H1 (cell line): ENCODE results near the gene NTRK2. TPM values are rescaled to one million over a fixed set of nuclear protein-coding genes. Genes with fewer than 3 reads are reported as not detected.

ENCODE experiments used
- CTCF ChIP-seq, 3 experiments: IDR thresholded peaks; 1 replicate in 2 of 3; 2 replicates in 1 of 3; pipeline versions ENCODE4 v1.5.1 to v1.6.1; 2011; ENCODE audit warnings: low read length in 3 of 3, mild to moderate bottlenecking in 3 of 3, inconsistent platforms in 2 of 3, low read depth in 1 of 3, moderate library complexity in 1 of 3; ENCODE audit not compliant: insufficient read depth in 1 of 3; ENCODE audit errors: control extremely low read depth in 1 of 3
- SP1 ChIP-seq: IDR thresholded peaks from 2 replicates; pipeline ENCODE4 v1.6.1; 2011; ENCODE audit warnings: low read depth, low read length
- polyA plus RNA-seq, 7 experiments: library from polyadenylated mRNA; depleted of rRNA in 3 of 7; stranded (reverse) in 5 of 7; unstranded in 2 of 7; fragments of >200 nt in 5 of 7; fragments of 200-250 nt in 2 of 7; gene quantifications; 1 replicate in 5 of 7; 2 replicates in 1 of 7; 4 replicates in 1 of 7; pipeline versions ENCODE4 v1.2.1 to v1.2.3, GENCODE V29; 2011 to 2013; ENCODE audit warnings: missing spikeins in 2 of 7, mixed read lengths in 2 of 7
- total RNA-seq: library from RNA; stranded (reverse); fragmentation: NEBNext Ultra II Directional; extraction: Animal tissue kit (Norgen Biotek cat#: 25700); gene quantifications from 2 replicates; pipeline ENCODE4 v1.2.1, GENCODE V29; 2021

The NTRK2 gene
- total and polyA plus RNA-seq, 2 of the 8 experiments (the other 6 are each of a cell fraction or from before 2014, with no cell fraction given): 0.03 to 0.04 TPM

GRCh38 chr9:85040146-85040545 is 370.6 kb downstream of the NTRK2 start (continued):
- no peak for TF ChIP-seq CTCF (IDR thresholded peaks at IDR 0.05; ENCODE audit: control extremely low read depth in 1 of 3, insufficient read depth in 1 of 3, low read depth in 1 of 3, low read length in 3 of 3)
- TF ChIP-seq SP1: no peak
- TF ChIP-seq, all 59 proteins: peak for 0
